ENCODE measurements around the gene IGF1.

Gene IGF1

DNA sequence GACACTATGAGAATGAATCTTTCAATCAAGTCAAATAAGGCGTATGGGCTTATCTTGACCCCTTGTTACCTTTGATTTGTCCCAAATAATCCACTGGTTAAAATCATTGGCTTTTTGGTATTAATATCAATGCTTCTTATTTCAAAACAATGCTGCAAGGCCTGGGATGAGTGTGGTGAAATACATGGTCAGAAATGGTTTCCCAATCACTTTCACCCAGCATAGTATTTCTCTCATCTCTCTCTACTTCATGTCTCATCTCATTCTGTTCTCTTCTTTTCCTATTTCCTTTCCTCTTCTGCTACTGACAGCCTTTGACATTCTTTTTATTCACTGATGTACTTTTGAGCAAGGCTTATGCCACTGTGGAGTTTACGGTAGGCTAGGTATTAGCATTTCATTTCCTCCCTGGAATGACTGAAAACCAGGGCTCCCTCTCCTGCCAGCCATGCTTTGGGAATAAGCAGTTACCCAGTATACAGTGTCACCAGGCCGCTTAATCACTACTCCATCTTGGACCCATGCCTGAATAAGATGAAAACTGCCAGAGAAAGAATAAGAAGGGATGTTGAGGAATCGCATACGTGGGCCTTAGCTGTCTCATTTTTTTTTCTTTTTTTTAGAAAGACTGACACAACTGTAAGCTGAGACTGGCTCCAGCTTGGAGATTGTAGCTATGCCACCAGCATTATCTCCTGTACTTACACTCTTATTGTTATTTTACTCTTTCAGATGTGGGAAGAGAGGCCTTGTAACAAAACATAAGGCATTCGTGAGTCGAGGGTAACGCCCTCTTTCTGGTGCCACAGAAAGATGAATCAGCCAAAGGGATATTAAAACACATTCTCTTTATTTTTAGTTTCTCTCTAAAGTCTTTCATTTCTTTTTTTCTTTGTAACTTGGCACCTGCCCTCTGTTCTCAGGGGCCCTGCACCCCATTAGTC lies 53.5 kb downstream of the IGF1 start:
- DNase-seq (ENCODE audit: low spot score) = no peak

DNA sequence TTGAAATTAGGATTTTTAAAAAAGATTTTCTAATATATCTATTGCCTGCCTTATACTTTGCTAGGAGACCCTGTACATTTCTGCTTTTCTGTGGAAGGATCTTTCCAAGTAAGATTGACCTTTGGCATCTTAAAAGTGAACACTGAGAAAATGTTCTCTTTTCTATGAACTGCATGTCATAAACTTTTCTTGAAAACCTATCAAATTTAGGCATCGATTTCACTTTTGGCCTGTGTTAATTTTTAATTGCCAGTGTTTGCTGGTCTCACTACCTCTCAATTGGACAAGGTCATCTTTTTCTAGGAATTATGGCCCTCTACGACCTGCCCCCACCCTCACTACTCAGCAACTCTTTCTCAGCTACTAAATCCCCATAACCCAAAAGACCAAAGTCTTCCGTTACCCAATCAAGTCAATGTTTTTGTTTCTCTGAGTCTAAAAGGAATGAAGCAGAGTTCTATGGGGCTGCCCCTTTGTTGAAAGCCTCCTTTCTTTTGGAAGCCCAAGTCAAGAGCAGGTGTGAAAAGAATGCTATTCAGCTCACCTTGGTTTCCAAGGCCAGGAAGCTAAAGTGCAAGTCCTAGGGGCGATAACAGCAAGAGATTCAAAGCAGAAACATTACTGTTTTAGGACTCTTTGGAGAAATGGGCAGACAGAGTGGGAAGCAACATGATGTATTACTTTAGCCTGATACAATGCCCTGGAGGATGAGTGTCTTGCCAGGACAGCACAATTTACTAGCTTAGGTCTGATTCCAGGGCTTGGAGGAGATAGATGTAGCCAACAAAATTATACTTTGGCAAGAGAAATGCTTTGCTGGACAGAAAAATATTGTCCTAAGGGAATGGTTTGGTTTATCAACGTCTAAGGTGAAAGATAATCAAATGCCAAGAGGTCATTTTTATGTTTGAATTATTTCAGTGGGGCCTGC lies 55.0 kb downstream of the IGF1 start:
- no peak for DNase-seq (ENCODE audit: low spot score)

DNA sequence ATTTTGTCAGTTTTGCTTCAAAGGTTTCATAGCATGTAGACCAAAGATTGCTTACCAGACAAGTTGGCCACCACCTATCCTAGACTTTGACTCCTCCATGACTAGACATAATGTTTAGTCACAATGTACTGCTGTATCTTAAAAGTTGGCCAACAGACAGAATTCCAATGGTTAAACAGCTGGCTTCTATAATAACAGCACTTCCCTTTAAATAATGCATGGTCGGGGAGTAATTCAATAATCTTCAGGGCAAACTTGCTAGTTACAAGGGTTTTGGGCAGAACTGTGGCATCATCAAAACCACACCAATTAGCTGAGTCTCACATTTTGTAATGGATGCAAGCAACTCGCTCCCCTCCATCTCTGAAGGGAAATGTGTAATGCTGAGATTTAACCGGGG lies 56.9 kb downstream of the IGF1 start:
- no peak for DNase-seq (ENCODE audit: low spot score)

DNA sequence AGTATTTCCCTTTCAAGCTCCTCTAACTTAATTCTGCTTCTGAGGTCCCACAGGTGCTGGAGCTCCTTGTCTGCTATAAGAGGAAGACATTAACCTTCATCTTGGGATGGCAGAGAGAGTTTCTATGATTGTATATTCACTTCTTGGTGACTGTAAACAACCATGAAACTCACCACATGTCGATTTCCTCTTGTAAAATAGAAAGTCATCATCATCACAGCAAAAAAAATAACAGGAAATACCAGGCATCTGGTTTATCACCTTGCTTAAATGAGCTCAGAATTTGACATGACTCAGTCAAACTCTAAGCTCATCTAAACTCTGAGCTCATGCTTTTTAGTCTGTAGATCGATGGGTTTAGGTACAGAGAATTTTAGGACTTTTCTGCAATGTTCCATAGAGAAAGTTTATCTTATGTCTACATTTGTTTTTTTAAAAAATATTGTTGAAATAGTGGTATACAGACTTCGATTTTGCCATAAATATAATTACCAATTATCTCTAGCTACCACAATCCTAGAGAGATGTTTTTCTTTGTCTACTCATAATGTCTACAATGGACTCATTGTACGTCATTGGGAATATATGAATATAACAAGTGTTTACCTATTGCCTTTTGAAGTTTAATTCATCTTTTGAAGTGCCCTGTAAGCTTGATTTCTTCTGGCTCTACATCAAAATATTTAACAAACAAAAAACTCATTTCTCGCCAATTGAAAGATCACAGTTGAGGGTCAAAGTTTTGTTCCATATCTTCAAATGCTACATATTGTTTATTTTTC lies 58.4 kb downstream of the IGF1 start:
- no peak for DNase-seq (ENCODE audit: low spot score)

DNA sequence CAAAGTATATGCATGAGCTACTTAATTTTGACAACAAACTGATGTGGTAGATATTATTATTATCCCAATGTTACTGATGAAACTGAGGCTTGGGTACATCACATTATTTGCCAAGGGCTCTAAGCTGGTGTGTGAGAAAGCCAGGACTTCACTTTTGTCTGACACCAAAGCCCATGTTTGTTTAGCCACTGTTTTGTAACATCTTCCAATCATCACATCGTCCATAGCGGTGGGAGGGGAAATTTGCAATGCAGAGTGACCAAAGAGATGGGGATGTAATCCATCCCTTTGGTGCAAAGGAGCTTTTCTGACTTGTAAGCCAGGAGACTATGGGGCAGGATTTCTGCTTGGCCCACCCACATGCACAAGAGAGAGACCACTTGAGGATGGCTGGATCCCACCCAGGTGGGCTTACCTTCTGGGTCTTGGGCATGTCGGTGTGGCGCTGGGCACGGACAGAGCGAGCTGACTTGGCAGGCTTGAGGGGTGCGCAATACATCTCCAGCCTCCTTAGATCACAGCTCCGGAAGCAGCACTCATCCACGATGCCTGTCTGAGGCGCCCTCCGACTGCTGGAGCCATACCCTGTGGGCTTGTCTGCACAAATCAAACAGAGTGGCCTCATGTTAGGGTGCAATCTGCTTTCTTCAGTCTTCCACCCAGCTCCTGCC lies 61.1 kb downstream of the IGF1 start:
- DNase-seq (ENCODE audit: low spot score) = no peak

DNA sequence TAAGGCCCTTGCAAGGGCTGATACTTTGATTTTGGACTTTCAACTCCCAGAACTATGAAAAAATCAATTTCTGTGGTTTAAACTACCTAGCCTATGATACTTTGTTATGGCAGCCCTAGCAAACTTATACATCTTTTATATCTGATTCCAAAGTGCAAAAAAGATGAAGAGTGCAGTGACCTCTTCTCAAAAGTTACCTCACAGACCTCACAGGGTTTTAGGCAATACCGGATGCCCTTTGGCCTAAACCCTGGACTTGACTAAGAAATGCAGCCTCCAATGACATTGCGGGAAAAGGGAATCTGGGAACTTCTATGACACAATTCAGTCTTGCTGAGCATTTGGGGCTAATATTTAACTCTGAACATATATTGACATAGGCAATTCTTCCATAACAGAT lies 63.3 kb downstream of the IGF1 start:
- DNase-seq (ENCODE audit: low spot score) = no peak

DNA sequence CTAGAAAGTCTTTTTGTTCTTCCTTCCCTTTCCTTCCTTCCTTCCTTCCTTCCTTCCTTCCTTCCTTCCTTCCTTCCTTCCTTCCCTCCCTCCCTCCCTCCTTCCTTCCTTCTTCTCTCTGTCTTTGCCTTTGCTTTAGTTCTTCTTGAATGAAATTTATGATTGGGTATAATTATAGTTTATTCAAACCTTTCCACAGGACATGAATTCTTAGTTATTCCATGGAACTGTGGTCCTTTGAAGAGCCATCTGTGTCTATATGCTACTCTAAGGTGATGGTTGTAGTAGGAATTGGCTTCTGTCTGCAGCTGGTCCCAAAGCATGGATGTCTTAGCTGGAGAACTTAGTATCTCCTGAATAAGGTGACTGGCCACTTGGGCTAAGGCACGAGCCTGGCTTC lies 64.8 kb downstream of the IGF1 start:
- DNase-seq (ENCODE audit: low spot score) = no peak

DNA sequence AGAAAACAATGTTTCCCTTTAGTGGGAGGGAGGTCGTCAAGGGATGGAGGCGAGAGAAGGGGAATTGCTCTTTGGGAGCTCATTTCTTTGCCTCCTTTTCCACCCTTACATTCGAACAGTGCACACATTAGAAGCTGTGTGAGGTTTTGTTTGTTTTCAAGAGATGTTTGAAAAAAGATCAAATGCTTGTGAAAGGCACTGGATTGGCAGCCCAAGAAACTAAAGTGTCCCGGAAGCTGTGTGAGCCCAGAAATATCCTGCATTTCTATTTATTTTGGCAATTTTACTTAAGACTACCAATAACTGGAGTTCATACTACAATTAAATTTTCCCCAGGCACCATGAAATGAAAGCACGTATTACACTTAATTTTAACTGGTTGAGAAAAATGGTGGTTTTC lies 67.0 kb downstream of the IGF1 start:
- no peak for DNase-seq (ENCODE audit: low spot score)

DNA sequence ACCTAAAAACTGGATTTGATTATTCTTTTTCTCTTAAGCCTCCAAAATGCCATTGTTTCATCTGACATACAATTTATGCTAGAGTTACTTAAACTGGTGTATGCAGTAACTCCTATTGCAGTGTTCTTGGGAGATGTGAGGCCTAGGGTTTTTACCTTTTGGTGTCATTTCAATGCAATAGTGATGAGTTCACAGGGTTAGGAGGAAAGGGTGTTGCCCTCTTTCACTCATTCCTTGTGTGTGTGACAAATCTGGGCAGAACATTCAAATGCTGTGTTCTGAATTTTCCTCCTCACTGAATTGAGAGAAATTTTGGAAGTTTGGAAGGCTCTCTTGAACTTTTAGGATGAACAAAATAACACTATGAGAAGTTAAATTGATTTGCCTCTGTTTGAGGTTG lies 69.9 kb downstream of the IGF1 start:
- no peak for DNase-seq (ENCODE audit: low spot score)

DNA sequence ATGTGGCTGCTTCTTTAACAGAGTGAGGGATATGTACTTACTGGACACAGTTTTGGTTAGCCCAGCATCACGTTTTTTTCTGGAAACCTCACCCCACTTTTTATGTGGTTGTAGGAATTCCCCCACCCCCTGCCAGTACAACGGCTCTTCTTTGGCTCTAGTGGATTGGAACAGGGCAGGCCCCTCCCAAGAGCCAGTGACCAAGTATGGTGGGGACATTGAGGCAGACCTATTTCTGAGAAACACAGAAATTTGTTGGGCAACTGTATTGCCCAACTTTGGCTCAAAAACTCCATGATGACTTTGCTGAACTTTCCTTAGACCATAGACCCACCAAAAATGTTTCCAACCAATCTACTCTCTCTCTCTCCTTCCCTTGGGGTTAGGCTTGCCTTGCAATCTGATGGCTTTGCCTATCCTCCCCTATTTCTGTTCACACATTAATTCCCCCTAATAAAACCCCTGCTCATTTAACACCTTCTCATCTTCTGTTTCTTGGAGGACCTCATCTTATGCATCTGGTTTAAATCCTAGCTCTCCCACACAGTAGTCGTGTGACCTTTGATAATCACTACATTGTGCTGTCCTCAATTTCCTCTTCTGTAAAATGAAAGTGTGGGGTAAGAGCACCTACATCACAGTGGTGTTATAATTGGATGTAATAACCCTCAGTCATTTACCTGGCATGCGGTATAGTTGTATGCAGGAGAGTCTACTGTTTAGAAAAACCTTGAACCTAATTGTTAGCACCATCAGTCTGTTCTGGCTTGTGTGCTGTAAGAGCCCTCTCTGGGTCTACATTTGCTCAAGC lies 71.7 kb downstream of the IGF1 start:
- DNase-seq (ENCODE audit: low spot score) = no peak

DNA sequence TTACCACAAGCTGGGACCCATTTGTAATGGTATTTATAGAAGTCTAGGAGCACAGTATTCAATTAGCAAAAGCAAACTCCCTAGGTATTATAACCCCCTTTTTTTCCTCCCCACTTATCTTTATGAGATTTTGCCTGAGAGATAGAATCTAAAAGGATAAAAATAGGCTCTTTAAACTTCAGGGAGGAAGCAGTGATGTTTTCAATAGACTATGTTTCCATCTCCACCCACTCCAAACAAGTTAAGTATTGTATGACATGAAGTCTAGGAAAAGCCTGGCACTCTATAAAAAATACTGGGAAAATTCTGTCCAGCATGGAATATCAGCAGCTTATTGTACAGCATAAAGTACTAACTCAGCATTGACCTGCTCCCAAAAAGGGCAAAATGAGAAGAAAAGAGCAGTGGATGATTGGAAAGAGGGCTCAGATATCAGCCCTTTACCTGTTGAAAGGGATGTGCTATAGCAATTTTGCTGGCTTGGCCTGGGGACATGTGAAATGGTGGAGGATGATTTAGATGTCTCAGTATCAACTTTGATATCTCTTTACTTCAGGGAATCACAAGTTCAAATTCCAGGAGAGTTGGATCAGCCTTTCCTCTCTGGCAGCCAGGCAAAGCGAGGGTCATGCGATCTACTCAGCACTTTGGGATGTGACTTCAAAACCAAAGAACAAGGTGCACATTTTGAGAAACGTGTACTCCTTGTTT lies 72.4 kb downstream of the IGF1 start:
- no peak for DNase-seq (ENCODE audit: low spot score)

DNA sequence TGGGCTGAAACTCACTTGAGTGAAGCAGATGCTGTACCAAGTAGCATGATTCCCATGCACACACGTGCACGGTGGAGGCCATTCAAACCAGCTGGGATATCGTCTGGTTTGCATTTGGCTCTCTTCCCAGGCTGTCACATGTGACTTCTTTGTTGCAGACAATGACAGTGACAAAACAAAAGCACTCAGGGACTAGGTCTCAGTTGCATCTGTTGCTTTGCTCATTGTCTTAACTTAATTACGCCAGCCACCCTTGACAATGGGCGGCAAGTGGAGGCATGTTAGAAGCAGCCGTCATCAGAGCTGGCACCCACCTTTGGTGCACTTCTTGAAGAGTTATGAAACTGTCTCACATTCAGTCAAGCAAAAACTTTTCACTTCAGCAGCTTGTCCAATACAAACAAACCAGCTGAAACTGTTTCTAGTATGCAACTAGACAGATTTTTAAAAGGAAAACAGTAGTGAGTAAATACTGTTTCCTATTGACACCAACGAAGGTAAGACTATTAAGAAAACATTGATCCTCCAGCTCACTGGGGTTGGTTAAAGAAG lies 74.3 kb downstream of the IGF1 start:
- DNase-seq (ENCODE audit: low spot score) = no peak

DNA sequence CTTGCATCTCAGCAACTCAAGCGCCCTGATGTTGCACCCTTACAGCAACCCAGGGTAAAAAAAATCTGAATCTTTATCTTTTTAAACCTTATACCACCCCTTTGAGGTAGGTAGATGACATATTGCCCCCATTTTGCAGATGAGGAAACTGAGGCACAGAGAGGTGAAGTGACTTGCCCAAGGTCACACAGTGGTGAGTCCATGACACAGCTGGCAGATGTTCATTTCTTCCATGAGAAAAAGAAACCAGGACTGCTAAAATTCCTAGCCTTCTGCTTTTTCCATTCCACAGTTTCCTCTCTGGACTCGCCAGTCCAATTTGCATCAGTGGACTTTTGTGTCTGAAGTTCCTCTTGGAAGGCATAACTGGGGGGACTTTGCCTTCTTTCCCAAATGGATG lies 79.3 kb downstream of the IGF1 start:
- no peak for DNase-seq (ENCODE audit: low spot score)

DNA sequence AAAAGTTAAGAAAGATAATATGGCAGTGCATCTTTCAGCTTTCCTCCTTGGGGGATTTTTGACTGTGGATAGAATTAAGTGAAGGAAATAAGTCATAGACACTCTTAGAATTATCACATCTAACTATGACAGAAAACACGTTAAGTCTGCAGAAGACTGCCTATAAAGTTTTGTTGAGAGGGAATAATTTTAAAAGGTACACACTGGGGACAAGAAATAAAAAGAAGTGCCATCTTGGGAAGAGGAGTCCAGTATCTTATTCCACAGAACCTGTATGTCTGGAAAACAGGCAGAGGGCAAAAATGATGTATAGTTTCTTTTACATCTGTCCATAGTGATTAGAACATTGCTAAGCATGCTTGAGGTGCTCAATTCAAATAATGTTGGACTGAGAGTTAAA lies 80.7 kb downstream of the IGF1 start:
- DNase-seq (ENCODE audit: low spot score) = no peak

DNA sequence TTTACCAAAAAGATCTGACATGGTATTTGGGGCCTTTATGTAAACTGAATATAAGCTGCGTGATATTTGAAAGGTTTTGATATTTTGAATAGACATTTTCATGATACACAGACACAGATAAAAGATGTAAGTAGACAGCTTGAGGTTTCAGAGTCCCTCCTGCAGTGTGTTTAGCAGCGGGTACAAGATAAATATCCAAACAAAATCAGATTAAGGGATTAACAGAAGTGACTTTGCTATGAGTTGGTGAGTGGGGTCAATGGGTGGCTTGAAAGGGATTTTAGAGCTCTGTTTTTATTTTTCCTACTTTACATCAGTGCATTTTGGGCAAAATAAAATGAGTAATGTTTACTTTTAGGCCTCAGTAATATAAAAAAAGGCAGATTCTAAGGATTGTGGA lies 84.1 kb downstream of the IGF1 start:
- DNase-seq (ENCODE audit: low spot score) = no peak

DNA sequence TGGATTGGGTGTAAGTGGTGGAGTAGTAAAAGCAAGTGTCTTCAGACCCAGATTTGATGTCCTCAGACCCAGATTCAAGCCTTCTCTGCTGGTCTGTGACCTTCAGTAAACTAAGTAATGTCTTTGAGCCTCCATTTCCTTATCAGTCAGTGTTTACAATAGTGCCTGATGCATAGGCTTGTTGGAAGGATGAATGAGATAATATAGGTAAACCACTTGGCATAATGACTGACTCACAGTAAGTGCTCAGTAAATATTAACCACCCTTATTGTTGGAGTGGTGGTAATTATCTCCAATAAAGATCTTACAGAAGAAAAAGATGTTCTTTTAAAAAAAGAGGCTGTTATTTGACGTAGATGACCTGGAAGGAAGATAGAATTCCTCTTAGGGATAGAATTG lies 86.2 kb downstream of the IGF1 start:
- no peak for DNase-seq (ENCODE audit: low spot score)

DNA sequence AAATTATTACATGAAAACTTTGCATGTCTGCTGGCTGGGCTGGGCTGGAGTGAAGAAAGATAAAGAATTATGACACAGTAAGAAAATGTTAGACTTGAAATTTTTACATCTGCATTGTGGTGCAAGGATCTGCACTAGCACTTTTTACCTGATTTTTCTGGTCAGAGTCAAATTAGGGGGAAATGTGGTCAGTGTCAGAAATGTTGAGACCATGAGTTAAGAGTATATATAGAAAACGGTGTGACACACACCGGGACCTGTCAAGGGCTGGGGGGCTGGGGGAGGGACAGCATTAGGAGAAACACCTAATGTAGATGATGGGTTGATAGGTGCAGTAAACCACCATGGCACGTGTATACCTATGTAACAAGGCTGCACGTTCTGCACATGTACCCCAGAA lies 90.3 kb downstream of the IGF1 start:
- DNase-seq (ENCODE audit: low spot score) = no peak

DNA sequence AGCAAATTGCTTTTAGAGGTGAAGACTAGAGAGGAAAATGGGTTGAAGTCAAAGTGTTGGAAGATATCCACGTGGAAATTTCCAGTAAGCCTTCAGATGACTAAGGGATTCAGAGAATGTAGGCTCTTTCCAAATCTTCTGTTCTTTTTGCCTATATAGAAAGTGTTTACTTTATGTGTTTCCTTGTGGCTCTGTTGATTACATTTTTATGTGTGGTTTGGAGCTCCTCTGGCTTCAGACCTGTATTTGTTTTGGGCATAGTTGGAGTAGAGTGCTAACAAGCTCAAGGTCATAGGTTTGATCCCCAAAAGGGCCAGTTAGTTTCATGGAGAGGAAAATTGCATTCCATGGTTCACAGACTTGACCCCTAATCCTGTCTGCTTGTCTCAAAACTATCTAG lies 91.9 kb downstream of the IGF1 start:
- DNase-seq (ENCODE audit: low spot score) = no peak

DNA sequence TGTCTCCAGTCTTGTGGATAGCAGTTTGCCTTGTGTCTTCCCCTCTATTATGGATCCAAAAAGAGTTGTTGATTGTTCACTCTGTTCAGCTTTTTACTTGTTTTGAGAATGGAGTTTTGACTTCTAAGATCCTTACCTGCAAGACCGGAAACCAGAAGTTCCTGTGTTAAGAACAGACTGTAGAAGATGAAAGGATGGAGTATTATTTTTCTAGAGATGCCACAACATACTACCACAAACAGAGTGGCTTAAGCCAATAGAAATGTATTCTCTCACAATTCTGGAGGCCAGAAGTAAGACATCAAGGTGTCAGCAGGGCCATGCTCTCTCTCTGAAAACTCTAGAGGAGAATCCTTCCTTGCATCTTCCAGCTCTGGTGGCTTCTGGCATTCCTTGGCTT lies 95.0 kb downstream of the IGF1 start:
- DNase-seq (ENCODE audit: low spot score) = no peak

Measured in ecto neural progenitor cell (in vitro differentiated cells).